GM19240 (cell line): Measurements from ENCODE around the gene RCSD1.
A peak's percentile ranks its signal among the peaks of the same experiment; 100 is the strongest.
"Not testable (repeated sequence)": the region's sequence is repeated elsewhere in the genome, so short reads cannot be mapped to it uniquely, and the experiment has no call there.

Source experiments
- DNase-seq: peaks from one replicate; pipeline ENCODE4 v3.0.0; 2011; ENCODE audit warnings: low spot score; ENCODE audit not compliant: insufficient read length

RCSD1 gene

DNA sequence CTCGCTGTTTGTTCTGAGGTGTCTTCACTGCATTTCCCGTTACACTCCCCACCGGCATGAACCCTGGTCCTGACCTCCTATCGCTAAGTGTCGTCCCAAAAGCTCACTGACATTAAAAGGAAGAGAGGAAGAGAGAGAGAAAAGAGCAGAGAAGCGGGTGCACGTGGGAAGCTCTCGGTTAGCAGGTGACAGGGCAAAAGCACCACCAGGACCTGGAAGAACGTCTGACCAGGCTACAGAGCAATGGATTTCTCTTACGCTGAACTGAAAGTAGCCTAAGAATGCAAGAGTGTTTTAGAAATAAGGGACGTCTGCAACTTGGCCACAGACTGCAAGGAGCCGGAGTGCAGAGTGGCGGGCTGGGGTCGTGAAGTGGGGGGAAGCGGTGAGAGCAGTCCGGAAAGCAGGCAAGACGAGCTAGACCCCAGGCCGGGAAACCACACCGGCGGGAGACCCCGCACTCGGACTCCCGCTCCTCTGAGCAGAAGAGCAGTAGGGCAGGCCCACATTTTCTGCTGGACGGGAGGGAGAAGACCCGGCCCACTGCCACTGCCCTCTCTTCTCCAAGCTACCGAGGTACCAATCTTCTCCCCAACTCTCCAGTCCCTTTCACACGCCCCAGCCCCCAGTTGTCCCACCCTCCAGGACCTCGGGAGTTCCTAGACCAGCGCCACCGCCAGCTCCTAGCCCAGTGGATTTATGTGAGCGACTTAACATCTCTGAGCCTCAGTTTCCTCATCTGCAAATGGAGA, 83.5 kb downstream of the RCSD1 start:
- no peak for DNase-seq

DNA sequence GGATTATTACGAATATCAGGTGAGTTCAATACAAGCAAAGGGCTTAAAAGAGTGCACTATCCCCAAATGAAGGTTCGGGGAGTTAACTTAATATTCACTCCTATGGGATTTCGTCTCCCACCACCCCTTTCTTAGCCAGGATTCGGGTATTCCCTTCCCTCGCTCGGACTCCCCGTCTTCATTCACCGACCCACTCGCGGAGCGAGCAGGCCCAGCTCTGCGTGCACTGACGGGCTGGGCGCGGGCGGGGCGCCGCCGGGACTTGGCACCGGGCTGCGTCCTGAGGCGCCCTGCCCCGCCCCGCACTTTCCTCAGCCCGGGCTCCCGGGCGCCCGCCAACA, 84.0 kb downstream of the RCSD1 start:
- DNase-seq, result no peak

GRCh38 chr1:167714439-167715156, 84.6 kb downstream of the RCSD1 start:
- no peak for DNase-seq

DNA sequence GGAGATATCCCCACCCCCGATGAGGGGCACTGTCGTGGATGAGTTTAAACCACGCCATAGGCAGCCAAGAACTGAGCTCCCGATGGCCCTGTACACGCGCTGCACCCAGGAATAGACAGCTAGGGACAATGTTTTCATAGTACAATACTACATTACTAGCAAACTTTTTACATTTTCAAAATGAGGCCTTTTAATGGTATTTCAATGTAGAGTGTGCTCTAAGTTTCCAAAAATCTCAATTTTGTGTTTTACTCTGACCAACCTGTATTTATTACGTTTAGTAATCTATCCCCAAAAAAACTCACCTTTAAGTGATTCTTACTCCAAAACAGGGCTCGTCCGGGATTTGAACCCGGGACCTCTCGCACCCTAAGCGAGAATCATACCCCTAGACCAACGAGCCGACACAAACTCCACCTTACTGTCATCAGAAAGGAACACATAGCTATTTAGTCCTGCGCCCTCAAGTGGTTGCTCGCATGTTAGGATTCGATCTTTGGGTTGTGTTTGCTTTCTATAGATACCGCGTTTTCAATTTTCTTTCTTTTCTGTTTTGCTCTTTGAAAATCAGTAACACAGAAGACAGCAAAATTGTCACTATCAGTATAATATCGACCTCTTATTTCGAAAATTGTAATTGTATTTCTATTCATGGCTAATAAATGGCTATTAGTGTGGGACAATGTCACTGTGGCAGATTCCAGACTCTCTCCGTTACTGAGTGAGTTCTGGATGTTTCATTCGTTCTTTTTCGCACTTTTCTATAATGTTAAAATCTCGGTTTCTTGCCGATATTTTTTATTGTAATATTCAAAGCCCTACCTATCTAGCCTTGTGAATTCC, 85.3 kb downstream of the RCSD1 start:
- no peak for DNase-seq

GRCh38 chr1:167716000-167716271, 85.9 kb downstream of the RCSD1 start:
- no peak for DNase-seq

DNA sequence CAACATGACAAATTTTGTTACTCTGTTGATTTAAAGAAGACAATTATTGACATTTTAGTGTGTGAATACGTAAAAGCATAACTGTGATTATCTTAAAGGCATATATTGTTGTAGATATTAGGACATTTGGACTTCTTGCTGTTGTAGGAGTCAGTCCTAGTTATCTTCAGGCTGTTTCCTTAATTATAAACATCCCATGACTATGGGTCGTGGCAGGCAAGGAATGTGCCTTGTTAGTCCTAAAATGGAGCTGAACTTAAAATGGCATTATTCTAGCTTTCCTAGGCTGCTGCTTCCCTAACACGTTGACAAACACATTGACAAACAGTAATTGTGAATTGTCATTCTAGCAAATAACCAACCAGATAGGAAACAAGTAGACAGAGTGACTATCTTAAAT, 87.3 kb downstream of the RCSD1 start:
- no peak for DNase-seq

GRCh38 chr1:167718914-167719691, 89.1 kb downstream of the RCSD1 start:
- DNase-seq, result no peak

DNA sequence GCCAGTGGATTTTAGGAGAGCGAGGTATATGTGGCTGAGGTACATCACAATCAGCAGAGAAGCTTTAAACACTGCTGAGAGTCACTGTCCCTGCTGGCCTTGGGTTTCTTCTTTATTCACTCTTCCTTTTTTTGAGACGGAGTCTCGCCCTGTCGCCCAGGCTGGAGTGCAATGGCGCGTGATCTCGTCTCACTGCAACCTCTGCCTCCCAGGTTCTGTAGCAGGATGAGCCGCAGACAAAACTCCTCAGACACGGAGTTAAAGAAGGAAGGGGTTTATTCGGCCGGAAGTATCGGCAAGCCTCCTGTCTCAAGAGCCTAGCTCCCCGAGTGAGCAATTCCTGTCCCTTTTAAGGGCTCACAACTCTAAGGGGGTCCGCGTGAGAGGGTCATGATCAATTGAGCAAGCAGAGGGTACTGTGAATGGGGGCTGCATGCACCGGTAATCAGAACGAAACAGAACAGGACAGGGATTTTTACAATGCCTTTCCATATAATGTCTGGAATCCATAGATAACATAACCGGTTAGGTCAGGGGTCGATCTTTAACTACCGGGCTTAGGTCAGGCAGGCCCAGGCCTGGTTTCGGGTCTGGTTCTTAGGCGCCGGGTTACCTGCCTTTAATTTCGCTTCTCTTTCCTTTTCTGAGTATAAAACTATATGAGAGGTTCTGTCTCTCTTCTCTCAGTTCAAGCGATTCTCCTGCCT, 89.8 kb downstream of the RCSD1 start:
- DNase-seq, result not testable (repeated sequence)

GRCh38 chr1:167720965-167721616, 91.1 kb downstream of the RCSD1 start:
- no peak for DNase-seq

- peak; percentile 71 for DNase-seq
Observed at GRCh38 chr1:167721617-167722151, 91.7 kb downstream of the RCSD1 start, which contains the start of gene MPZL1. MPZL1 (plus strand) TSS chr1:167721982; CDS start chr1:167722152, 170 bp downstream.

DNA sequence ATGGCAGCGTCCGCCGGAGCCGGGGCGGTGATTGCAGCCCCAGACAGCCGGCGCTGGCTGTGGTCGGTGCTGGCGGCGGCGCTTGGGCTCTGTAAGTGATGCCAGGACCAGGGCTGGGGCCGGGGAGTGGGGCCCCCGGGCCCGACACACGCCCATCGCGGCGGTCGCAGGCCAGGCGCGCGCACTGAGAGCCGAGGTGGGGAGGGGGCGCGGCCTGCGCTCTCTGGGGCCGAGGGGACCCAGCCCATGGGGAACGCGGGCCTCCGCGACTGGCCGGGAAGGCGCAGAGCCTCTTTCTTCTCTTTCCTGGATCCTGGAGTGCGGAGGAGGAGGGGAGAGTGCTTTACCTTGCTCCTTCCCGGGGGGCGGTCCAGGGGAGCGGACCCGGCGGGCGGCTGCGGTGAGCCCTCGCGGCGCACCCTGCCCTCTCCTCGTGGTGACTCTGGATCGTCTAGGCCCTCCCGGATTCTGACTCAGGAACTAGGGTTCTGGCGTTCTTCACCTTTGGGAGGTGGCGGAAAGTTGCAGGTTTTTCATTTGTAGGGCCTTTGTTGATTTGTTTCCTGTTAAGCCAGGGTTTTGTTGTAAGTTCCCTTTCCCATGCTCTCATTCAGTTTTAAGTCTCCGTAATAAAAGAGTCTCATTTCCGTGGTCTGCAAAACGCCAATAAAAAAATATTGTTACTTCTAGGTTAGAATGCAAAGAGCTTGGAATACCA, 92.3 kb downstream of the RCSD1 start:
- no peak for DNase-seq

- DNase-seq, result no peak
Observed at GRCh38 chr1:167722870-167723251, 92.8 kb downstream of the RCSD1 start.

DNA sequence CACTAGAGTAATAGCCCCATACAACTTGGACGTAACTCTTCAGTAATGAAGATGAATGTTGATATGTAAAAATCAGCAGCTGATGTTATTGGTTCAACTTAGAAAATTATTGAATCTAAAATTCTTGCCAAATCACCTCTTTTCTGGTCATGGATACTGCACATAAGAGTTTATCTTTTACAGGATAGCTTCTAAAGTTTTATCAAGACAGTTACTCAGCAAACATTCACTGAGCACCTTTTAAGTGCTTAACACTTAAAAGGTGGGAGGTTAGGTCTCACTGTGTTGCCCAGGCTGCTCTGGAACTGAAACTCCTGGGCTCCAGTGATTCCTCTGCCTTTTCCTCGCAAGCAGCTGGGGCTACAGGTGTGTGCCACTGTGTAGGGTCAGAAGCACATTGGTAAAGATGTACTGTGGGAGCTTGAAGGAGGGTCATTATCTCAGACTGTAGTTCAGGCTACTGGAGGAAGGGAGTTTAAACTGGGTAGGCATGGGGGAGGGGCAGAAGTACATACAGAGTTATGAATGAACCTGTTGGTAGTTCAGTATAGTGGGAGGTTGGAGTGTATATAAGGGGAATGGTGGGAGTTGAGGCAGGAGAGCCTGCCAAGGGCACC, 93.8 kb downstream of the RCSD1 start:
- no peak for DNase-seq

DNA sequence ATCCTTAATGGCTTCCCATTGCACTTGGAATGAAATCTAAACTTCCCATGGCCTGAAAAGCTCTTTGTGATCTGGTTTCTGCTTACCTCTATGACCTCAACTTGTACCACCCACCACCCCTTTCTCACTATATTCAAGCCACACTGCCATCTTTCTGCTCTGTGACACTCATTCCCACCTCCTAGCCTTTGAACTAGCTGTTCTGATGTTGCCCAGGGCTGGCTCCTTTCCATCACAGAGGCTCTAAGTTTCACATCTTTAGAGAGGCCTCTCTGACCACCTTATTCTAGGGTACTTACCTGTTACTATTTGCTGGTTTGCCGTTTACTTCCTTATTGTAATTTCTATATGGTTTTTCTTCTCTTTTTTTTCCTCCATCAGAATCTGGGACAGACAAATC, 96.0 kb downstream of the RCSD1 start:
- DNase-seq, result no peak

DNA sequence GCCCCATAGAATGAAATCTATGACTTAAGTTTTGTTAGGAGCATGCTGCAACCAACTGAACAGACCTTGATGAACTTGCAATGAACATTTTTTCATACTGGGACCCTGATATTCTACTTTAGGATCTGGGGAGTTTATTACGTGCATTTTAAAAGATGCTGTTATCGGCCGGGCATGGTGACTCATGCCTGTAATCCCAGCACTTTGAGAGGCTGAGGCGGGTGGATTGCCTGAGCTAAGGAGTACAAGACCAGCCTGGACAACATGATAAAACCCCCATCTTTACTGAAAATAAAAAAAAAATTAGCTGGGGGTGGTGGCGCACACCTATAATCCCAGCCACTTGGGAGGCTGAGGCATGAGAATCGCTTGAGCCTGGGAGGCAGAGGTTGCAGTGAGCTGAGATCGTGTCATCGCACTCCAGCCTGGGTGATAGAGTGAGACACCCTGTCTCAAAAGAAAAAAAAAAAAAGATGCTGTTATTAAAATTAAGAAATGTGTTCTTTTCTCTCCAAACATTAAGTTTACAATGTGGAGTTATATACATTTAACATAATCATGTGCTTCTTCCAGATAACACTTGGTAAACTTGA, 98.9 kb downstream of the RCSD1 start:
- no peak for DNase-seq

GRCh38 chr1:167734227-167734626, 104.2 kb downstream of the RCSD1 start:
- DNase-seq, result no peak

GRCh38 chr1:167734841-167735240, 104.8 kb downstream of the RCSD1 start:
- DNase-seq, result no peak

DNA sequence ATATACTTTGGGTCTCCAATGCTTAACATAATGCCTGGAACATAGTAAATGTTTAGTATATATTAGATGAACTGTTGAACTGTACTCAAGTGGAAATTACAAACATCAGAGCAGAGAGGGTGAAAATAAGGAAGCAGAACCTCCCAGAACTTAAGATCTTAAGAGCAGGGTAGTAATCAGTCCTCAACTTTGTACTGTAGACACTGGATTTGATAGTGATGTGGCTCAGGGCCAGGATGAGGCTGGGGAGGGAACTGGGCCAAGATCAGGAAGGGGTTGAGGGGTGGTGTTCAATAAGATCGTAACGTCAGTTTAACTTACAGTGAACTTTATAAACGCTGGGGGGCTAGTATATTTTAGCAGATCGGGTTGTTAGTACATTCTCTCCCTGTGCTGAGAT, 107.1 kb downstream of the RCSD1 start:
- no peak for DNase-seq

DNA sequence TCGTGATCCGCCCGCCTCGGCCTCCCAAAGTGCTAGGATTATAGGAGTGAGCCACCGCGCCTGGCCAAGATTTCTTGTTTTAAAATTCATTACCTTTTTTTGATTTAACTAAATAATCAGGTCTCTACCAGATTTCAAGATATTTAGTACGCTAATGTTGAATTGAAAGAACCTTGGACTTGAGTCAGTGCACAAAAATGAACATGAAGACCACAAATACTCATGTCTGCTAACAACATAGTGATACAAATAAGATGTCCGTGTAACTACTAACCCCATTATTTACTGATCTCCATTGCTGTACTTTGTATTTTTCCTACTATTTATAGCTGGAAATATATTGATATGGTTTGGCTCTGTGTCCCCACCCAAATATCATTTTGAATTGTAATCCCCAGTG, 108.1 kb downstream of the RCSD1 start:
- no peak for DNase-seq
